GM18526 (cell line): ENCODE data around the gene HSPB1.

Source experiments
- POLR2A ChIP-seq: IDR thresholded peaks from 3 replicates; pipeline ENCODE4 v1.6.1; 2011; ENCODE audit not compliant: insufficient read length; ENCODE audit errors: extremely low read depth

HSPB1 gene

DNA sequence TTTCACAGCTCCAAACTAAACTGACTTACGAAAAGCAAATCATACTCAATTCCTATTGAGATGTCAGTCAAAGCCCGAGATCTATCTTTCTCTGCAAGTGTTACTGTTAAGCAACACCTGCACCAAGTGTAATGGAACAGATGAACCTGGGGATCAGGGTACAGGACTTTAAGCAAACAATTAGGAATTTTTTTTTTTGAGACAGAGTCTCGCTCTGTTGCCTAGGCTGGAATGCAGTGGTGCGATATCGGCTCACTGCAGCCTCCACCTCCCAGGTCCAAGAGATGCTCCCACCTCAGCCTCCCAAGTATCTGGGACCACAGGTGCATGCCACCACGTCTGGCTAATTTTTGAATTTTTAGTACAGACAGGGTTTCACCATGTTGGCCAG lies 41.5 kb downstream of the HSPB1 start:
- TF ChIP-seq POLR2A: no peak

DNA sequence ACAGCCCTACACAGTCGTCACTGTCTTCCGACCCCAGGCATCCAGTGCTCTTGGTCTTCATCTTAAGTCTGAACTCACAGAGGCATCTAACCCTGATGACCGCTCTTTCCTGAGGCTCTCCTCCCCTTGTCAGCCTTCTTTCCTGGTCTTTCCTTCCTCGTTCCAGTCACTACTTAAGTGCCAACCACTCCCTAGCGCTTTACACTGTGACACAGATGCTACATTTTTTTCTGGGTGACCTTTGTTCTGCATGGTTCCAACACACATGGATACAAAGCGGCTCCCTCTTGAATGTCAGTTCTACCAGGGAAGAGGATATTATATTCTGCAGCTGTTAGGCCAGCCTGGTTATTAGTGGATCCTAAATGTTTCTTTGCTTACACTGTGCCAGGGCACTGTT lies 43.6 kb downstream of the HSPB1 start:
- TF ChIP-seq POLR2A: no peak

DNA sequence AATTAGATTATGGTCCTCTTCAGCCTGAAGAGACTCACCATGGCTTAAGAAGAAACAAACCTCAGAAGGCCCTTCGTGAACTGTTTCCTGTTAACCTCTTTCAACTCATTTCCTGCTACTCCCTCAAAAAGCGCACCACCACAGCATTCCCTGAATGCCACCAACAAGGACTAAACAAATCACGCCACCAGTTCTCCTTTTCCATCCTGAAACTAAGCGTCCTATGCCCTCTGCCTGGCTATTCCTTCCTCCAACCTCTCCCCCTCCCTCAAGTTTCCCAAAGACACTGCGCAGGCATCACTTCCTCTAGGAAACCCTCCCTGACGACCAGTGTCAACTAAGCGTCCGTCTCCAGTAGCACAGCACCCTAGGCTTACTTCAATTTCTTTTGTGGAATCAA lies 44.3 kb downstream of the HSPB1 start:
- TF ChIP-seq POLR2A: no peak

DNA sequence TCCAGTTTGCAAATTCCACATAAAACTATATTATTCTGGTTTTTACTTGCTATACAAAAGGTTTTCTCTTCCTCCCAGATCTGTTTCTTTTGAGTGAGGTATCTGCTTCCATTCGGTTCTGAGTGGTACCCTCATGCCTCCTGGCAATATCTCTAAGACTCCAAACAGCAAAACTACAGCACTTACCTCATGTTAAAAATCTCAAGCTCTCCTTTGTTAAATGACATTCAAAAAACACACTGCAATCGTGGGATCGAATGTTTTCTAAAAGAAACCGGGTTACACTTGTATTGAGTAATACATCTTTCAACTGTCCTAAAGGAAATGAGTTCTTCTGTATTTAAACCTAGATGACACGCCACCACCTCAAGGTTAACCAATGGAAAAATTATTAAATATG lies 45.2 kb downstream of the HSPB1 start:
- TF ChIP-seq POLR2A: no peak

GRCh38 chr7:76349313-76349885 lies 46.9 kb downstream of the HSPB1 start:
- no peak for TF ChIP-seq POLR2A

DNA sequence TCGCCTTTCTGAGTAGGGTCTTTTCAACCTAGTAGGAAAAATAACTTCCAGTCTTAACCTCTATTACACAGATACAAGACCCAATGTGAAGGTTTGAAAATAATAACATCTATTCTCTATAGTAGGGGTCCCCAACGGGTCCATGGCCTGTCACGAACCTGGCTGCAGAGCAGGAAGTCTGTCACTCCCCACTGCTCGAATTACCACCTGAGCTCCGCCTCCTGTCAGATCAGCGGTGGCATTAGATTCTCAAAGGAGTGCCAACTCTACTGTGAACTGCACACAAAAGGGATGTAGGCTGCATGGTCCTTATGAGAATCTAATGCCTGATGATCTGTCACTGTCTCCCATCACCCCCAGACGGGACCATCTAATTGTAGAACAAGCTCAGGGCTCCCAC lies 48.9 kb downstream of the HSPB1 start:
- TF ChIP-seq POLR2A: no peak

DNA sequence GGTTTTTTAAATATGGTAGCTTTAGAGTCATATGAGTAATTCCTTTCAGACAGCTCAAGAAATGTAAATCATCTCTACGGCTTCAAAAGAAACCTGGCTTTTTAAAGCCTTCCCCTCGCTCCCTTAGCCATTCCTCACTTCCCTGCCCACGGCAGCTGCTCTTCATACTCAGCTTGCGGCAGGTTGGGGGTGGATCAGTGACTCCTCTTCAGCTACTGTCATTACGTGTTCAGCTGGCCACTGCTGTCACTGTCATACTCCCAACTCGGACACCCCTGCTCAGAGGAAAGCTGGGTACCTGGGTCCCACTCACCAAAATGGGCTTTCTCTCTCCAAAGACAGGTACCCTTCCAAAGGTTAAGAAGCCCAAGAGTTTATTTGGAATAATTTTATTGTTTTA lies 49.7 kb downstream of the HSPB1 start:
- TF ChIP-seq POLR2A: no peak

GRCh38 chr7:76353744-76354143 lies 51.3 kb downstream of the HSPB1 start:
- TF ChIP-seq POLR2A: no peak
